ENCODE measurements around the gene TMBIM1.

TMBIM1 gene

DNA sequence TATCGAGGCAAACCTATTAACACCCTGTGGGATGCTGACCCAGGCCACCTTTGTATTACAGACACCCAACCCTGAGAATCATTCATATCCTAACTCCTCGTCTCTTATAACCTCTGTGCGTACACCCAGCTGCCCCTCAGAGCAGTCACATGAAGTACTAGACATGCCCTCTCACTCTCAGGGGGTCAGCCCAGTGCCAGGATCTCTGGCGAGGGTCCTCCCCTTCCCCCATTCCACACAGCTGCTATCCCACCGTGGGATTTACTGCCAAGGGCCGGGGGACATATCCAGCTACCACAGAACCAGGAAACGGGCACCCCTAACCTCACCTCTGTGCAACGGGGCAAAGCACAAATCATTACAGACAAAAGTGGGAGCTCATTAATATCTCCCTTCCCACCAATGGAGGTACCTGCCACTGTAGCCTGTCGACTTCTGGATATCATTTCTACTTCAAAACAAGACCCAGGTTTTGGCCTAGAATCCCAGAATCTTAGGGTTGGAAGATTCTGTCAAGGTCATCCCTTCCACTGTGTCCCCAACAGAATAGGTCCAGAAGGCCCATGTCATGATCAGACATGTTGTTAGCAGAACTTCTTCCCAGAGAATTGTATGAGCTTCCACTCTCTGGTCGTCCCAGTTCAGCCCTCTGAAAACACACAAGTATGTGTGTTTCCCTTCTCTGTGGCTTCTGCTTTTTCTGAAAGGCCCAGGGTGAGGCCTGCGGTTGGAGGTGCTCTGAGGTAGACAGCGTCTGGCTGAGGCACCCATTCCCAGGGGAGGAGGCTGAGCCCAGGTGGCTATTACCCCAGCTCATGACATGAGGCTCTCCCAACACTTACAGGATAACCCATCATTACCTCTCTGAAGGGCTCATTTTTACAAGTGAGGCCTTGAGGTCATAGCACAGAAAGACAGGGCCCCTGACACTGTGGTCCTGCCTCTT lies 1.7 kb downstream of the TMBIM1 start:
- no peaks in the 10 kb centered on the region for H3K9me2 ChIP-seq (replicated peaks; ENCODE audit: insufficient read depth, low read length)
- H2AFZ ChIP-seq (ENCODE audit: low read length) = no peak overlapping the region
- peak overlapping the region; percentile 83 for H3K27ac ChIP-seq (ENCODE audit: low read length)
- TF ChIP-seq EZH2phosphoT487 (IDR thresholded peaks at IDR 0.05; ENCODE audit: low read length) = no peak
- H3K36me3 ChIP-seq (replicated peaks; ENCODE audit: insufficient read depth, low read length) = no peaks in the 10 kb centered on the region
- H3K4me1 ChIP-seq (ENCODE audit: low read length) = peaks cover 56% of the 10 kb centered on the region
- DNase-seq = peak; percentile 80
- H3K79me2 ChIP-seq (ENCODE audit: low read length) = peaks cover 58% of the 10 kb centered on the region
- no peaks in the 10 kb centered on the region for H4K20me1 ChIP-seq (ENCODE audit: insufficient read depth, low read length)
- no peaks in the 10 kb centered on the region for H3K9me3 ChIP-seq (replicated peaks; ENCODE audit: insufficient read depth, low read length)
- H3K4me3 ChIP-seq (ENCODE audit: low read length) = peak overlapping the region; percentile 81
- H3K27me3 ChIP-seq (replicated peaks; ENCODE audit: insufficient read depth, low read length) = no peaks in the 10 kb centered on the region
- peak overlapping the region; percentile 97 for H3K4me2 ChIP-seq (ENCODE audit: low read depth, low read length)
- H3K9ac ChIP-seq (ENCODE audit: low read length) = peak overlapping the region; percentile 80
- peaks cover 46% of the 10 kb centered on the region for H3F3A ChIP-seq (ENCODE audit: insufficient read depth, low read length)

DNA sequence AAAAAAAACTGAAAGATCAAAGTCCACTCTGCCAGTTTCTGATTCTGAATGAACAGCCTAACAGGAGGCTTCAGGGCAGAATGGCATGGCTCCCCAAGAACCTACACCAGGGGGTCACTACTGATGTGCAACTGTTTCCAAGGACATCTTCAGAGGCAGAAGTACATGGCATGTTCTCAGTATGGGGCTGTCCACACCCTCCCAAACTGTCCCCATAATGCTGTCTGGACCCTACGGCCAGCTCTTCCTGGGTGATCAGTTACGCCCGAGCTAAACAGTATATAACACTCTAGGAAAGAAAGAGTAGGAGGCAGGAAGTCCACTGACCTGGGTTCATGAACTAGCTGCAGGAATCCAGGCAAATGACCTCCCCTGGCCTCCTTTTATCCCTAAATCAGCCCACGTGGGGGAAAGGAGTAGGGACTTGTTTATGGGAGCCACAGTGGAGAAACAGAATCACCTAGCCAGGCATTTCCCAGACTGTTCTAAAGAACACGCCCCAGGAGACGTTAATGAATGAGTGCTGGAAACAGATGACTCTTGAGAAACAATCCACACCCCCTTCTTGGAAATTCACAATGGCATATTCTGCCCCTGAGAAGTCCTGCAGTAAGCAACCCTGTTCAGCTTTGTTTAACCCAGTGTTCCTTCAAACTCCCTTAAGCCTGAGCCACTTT lies 2.5 kb downstream of the TMBIM1 start:
- DNase-seq = no peak
- H3K79me2 ChIP-seq (ENCODE audit: low read length) = peaks cover 66% of the 10 kb centered on the region

DNA sequence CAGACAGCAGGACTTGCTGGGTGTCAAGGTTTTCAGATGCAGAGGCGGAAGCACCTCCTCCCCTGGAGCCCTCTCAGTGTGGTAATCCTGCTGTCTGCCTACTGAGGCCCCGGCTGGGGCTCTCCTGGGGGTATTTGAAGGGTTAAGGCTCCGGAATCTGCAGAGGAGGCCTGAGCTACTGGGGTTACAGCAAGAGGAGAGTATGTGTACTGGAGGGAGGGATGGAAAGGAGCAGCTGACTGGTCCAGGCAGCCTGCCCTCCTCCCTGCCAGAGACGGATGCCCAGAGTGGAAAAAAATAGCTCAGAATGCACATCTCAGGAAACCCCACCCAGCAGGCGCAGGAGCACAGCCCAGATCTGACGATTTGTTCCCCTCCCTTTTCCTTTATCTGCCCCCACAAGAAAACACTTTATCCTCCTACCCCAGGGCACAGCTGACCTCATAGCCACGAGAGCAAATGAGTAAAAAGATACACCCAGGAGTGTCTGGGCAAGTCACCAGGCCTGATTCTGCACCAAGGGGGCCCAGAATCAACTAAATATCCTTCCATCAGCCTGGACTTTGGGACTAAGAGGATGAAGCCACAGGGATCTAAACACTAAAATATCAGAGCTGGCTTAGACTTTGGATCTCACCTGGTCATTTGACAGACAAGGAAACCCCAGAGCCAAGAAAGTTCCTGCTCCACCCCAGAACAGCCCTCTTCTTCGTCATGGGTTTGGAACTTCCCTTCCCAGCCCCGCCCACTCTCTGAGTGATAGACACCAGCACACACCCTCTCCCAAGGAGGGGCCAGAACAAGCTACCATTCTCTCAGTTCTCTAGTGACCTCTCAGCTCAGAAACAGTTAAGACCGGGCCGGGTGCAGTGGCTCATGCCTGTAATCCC lies 5.5 kb downstream of the TMBIM1 start:
- H2AFZ ChIP-seq (ENCODE audit: low read length) = 0 out of 2 replicates have a peak overlapping the region, but pooled peaks have one; percentile 12
- H3K4me1 ChIP-seq (ENCODE audit: low read length) = peaks cover 48% of the 10 kb centered on the region
- peak overlapping the region; percentile 95 for H3K4me2 ChIP-seq (ENCODE audit: low read depth, low read length)
- peak overlapping the region; percentile 70 for H3K4me3 ChIP-seq (ENCODE audit: low read length)
- no peaks in the 10 kb centered on the region for H3K9me3 ChIP-seq (replicated peaks; ENCODE audit: insufficient read depth, low read length)
- H3K79me2 ChIP-seq (ENCODE audit: low read length) = peaks cover 91% of the 10 kb centered on the region
- no peak for TF ChIP-seq EZH2 (optimal IDR thresholded peaks at IDR 0.05; ENCODE audit: low read depth, low read length)
- TF ChIP-seq, protein P1, sequence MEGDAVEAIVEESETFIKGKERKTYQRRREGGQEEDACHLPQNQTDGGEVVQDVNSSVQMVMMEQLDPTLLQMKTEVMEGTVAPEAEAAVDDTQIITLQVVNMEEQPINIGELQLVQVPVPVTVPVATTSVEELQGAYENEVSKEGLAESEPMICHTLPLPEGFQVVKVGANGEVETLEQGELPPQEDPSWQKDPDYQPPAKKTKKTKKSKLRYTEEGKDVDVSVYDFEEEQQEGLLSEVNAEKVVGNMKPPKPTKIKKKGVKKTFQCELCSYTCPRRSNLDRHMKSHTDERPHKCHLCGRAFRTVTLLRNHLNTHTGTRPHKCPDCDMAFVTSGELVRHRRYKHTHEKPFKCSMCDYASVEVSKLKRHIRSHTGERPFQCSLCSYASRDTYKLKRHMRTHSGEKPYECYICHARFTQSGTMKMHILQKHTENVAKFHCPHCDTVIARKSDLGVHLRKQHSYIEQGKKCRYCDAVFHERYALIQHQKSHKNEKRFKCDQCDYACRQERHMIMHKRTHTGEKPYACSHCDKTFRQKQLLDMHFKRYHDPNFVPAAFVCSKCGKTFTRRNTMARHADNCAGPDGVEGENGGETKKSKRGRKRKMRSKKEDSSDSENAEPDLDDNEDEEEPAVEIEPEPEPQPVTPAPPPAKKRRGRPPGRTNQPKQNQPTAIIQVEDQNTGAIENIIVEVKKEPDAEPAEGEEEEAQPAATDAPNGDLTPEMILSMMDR (IDR thresholded peaks at IDR 0.05; ENCODE audit: low read length) = no peak
- no peaks in the 10 kb centered on the region for H3K27me3 ChIP-seq (replicated peaks; ENCODE audit: insufficient read depth, low read length)
- no peaks in the 10 kb centered on the region for H3K9me2 ChIP-seq (replicated peaks; ENCODE audit: insufficient read depth, low read length)
- no peaks in the 10 kb centered on the region for H4K20me1 ChIP-seq (ENCODE audit: insufficient read depth, low read length)
- H3F3A ChIP-seq (ENCODE audit: insufficient read depth, low read length) = peaks cover 39% of the 10 kb centered on the region
- peak overlapping the region; percentile 76 for H3K9ac ChIP-seq (ENCODE audit: low read length)
- DNase-seq = peak; percentile 88
- H3K36me3 ChIP-seq (replicated peaks; ENCODE audit: insufficient read depth, low read length) = no peaks in the 10 kb centered on the region
- H3K27ac ChIP-seq (ENCODE audit: low read length) = peak overlapping the region; percentile 95

More for the DNA sequence above, 2.5 kb downstream of the TMBIM1 start:
- Histone ChIP-seq H3F3A (ENCODE audit: insufficient read depth, low read length) (peaks cover 44% of the 10 kb centered on the region), H3K4me1 (ENCODE audit: low read length) (peaks cover 56% of the 10 kb centered on the region), H3K4me3 (ENCODE audit: low read length) (no peak overlapping the region; the same call in 1 of the 2 replicates), H3K36me3 (replicated peaks; ENCODE audit: insufficient read depth, low read length) (no peaks in the 10 kb centered on the region), H3K9ac (ENCODE audit: low read length) (no peak overlapping the region), H3K9me3 (replicated peaks; ENCODE audit: insufficient read depth, low read length) (no peaks in the 10 kb centered on the region), H4K20me1 (ENCODE audit: insufficient read depth, low read length) (no peaks in the 10 kb centered on the region), H3K9me2 (replicated peaks; ENCODE audit: insufficient read depth, low read length) (no peaks in the 10 kb centered on the region), H3K27me3 (replicated peaks; ENCODE audit: insufficient read depth, low read length) (no peaks in the 10 kb centered on the region), H2AFZ (ENCODE audit: low read length) (no peak overlapping the region), H3K4me2 (ENCODE audit: low read depth, low read length) (peak overlapping the region; percentile 97), H3K27ac (ENCODE audit: low read length) (no peak overlapping the region)
- no peak for TF ChIP-seq EZH2phosphoT487 (IDR thresholded peaks at IDR 0.05; ENCODE audit: low read length)
- TF ChIP-seq EZH2 (optimal IDR thresholded peaks at IDR 0.05; ENCODE audit: low read depth, low read length) = no peak
- TF ChIP-seq, protein P1 (IDR thresholded peaks at IDR 0.05; ENCODE audit: low read length) = no peak

Data from MM.1S (cell line).